Mucosa of gallbladder (tissue), 1 donor: ENCODE measurements around the gene LGR5. TPM values are rescaled to one million over a fixed set of nuclear protein-coding genes. Genes with fewer than 3 reads are reported as not detected.
"Not testable (repeated sequence)": the region's sequence is repeated elsewhere in the genome, so short reads cannot be mapped to it uniquely, and the experiment has no call there.

Experiments
- DNase-seq: peaks from one replicate; pipeline ENCODE4 v3.0.0-alpha.2; 2020; ENCODE audit warnings: low spot score
- total RNA-seq: library from RNA; stranded (reverse); gene quantifications from one replicate; pipeline ENCODE4 v1.2.1, GENCODE V29; 2021
- donor health status: DM: no; HTN: no; CAD: no.

Gene LGR5
- total RNA-seq, 1 donor from 2014 or later: not detected

DNA sequence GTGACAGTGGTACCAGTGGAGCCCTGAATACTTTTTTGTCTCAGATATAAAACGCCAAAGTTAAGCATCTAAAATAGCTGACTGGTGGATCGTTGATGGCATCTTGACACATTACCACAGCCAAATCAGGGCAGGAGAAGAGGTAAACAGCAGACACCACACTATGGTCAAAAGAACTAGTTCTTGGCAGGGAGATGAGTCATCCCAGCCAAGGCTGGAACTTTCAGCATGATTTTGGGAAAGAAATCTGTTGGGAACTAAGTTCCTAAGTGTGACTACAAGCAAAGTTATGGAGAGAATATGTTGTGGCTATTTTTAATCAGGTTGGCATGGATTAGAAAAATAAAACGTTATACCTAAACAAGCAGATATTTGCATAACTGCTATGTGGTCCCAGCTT is 36.9 kb downstream of the LGR5 start:
- DNase-seq: no peak

DNA sequence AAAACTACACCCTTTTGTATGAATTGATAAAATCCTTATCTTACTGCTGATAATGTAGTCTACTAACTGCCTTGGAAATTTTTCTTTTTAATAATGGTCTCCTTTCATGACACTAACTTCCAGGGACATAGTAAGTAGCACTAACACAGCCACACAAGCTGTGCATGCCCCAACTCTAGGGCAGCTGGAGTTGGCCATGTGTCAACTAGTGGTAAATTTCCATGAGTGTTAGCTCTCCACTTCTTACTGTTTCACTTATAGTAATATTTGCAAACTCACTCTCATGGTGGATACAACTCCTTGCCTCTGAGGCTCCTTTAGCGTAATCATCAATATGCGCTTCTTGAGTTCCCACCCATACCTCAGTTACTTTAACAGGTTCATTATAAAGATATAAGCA is 38.0 kb downstream of the LGR5 start:
- no peak for DNase-seq

DNA sequence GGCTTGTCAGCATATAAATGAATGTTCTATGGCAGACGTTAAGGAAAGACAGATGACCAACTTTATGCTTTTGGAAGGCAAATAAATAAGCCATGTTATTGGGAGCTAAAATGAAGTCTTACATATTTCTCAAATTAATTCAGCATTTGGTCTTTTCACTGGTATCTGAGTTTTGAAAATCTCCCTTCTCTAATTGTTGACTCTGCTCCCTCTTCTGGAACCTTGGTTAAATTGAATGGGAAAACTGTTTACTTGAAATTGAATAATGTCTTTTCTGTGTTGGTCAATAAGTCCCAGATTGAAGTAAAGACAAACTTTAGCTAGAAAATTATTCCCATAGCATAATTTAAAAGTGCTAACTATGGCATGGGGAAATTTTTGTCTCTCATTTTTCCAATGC is 38.7 kb downstream of the LGR5 start:
- no peak for DNase-seq

DNA sequence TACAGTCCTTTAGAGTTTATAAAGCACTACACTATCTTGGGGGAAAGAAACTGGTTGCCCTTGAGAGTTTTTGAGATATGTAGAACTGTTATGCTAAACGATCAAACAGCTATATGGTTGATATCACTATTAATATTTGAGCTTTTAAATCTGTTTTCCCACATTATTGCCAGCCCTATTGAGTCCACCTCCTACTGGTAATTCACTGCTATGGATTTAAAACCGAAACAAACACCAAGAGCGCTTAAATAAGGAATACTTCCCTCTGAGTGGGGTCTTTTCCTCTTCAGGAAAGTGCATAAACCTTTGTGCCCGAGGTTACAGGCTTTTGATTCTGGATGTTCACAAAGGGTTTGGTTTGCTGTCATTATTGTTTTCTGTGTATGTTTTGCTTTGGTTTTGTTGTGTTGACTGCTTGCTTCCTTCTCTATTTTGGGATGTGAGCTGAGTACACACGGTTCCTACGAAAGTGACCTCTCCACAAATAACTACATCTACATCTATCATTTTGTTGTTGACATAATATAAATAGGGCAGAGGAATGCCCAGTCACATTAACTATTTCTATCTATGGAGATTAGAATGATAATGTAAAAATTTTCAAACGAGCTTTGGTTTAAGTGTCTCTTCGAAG is 44.8 kb downstream of the LGR5 start:
- DNase-seq: no peak

DNA sequence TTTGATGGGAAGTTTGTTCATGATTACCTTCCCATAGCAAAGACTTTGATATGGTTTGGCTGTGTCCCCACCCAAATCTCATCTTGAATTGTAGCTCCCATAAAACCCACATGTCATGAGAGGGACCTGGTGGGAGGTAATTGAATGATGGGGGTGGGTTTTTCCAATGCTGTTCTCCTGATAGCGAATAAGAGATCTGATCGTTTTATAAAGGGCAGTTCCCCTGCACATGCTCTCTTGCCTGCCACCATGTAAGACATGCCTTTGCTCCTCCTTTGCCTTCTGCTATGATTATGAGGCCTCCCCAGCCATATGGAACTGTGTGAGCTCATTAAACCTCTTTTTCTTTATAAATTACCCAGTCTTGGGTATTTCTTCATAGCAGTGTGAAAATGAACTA is 51.2 kb downstream of the LGR5 start:
- DNase-seq: not testable (repeated sequence)

DNA sequence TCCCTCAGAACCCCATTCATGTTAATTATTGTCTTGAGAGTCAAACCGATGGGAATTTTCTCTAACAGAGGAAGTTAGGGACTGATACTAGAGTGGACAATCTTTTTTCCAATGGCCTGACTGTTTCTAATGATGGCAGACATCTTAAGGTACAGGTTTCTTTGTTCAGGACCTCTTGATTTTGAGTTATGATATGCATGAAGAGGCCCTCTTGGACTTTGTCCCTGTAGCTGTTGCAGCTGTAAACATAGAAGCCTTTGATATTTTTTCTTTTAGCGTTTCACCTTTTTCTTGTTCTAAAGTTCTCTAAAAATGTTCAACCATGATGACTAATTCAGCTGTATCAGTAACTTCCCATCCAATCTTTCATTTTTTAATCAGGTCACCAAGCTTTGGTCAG is 53.0 kb downstream of the LGR5 start:
- no peak for DNase-seq

DNA sequence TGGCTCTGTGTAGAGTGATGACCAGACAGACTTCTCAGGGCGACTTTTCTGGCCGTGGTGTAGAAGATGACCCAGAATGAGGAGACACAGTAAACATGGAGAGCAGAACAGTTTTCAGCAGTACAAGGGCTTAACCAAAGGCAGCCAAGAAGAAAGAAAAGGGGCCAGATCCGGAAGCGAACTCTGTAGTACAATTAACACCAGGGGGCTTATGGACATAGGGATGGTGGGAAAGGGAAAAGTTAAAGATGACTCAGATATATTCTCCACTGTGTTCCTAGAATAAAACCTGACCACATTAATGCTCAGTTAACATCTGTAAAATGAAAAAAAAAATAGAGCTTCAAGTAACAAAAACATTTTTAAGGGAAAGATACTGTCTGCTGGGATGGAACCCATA is 60.2 kb downstream of the LGR5 start:
- DNase-seq: no peak

DNA sequence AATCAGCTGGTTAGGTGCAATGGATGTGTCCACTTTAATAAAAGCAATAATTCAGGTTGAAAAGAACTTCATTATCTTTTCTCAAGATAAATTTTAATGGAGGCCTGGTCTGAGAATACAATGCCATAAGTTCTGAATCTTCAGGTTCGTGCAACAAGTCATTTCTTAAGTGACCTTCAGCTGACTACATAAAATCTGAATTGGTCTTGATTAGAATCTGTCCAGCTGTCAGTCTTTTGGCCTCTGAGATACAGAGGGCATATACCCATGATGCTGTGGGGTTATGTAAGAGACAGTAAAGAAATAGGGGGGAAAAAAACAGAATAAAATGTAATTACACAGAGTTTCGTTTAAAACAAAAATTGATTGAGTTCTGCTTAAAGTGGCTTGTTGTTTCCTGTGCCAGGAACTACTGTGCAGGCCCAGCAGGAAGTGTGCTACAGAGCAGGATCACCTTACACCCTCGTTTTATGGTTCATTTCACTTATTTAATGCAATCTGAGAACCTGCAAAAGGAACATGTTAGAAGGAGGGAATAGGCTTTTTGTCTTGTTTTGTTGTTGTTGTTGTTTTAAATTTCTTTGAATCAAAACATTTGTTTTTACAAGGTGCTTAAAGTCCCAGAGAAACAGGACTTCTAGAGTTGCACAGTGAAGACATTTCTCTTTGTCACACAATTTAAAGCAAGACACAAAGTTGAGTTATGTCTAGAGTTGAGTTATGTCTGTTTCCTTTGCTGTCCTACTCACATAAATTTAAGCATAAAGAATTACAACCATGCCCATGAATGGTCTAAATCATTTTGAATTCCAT is 64.2 kb downstream of the LGR5 start:
- no peak for DNase-seq

DNA sequence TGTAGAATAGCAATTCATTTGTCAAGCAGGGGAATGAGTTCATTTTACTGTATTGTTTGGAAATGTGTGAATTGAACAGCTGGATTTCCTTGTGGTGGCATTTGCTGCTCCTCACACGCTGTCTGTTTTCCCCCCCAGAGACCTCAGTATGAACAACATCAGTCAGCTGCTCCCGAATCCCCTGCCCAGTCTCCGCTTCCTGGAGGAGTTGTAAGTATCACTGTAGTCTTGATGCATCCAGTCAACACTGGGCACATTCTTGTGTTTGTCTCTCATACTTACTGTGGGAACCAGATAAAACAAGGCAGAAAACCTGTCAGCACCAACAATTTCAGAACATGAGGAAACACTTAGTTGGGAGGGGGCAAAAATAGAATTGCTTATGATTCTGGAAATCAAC is 64.9 kb downstream of the LGR5 start:
- DNase-seq: no peak

DNA sequence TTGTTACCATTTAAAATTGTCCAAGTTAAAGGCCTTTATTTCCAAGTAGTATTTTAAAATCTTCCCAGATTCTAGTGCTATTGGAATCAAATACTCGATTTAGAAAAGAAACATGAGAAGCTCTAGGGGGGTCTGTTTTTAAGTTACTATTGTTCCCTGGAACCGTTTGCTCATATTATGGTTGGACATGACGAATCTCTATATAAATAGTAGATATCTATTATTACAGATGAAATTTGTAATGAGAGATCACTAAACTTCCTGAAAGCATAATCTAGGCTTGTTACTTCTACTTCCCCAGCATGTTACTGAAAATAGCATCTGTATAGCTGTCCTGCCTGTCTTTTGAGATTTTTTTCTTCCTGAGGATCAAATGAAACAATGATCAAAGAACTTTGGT is 70.1 kb downstream of the LGR5 start:
- no peak for DNase-seq

DNA sequence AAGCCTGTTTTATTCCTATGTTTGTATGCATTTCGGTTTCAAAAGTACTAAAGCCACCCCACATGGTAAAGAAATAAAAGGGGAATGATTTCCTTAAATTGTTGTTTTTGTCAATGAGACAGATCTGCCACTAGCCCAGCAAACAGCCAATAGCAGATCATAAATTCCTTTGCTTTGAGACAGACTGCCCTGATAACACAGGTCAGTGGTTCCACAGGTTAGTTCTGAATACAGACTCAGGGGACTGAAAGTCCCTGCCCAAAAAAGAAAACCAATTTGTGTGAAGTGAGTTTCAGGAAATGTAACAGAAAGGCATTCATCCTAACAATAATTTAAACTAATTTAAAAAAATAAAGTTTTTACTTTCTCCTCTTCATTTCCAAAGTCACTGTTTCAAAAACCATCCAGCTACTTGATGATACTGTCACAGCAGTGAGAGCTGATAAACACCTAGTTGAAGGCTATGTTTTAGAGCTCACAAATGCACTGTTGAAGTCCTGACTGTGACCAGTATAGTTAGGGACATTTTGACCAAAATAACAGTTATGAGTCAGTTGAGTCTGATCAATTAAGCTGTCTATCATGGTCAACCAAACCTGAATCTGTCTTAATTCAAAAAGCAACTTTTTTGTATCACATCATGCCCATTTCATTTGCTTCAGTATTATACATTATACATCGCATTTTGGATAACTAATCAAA is 77.7 kb downstream of the LGR5 start:
- DNase-seq: no peak

DNA sequence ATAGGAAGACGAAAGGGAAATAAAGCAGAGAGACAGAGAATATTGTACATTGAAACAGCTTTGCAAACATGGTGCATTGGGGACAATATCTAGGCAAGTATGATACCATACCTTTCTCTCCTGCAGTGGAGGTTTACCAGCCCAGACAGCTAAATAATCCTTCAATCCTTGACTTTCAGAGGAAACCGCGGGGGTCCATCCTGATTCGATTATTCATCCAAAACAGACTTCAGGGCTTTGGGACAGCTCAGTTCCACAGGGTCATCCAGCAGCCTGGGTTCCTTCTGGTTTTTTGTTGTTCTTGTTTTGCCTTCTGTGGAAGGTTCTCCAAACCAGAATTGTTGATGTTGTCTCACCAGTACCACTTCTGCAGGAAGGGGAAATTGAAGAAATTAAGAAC is 81.5 kb downstream of the LGR5 start:
- no peak for DNase-seq

DNA sequence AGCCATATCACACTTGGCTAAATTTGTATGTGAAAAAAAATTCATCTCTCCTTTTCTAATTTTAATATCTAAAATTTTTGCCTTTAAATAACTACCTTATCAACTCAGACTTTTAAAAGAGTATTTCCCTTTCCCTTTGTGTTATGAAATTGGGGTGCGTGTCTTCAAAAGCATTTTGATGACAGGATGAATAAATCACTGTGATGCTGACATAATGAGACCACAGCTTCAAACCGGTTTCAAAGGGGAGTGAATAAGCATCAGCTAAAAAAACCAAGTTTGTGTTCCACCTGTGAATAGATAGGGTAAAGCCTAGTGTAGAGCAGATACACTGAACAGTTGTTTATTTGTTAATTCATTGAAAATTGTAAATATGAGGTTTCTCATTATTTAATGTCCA is 85.0 kb downstream of the LGR5 start:
- DNase-seq: no peak

DNA sequence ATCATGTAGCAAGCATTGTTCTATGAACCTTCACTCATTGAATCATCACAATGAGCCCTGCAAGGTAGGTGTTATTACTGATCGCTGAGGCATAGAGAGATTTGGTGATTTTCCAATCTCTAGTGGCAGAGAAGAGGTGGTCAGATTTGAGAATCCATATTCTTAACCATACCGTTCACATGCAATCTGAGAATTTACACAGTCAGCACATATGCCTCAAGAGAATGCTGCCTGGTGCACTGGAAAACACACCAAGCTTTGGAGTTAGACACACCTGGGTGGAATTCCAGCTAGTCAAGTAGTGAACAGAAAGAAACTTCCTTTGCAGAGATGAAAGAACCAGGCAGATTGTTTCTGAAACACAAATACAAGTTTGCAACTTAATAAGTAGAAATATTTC is 94.1 kb downstream of the LGR5 start:
- no peak for DNase-seq

DNA sequence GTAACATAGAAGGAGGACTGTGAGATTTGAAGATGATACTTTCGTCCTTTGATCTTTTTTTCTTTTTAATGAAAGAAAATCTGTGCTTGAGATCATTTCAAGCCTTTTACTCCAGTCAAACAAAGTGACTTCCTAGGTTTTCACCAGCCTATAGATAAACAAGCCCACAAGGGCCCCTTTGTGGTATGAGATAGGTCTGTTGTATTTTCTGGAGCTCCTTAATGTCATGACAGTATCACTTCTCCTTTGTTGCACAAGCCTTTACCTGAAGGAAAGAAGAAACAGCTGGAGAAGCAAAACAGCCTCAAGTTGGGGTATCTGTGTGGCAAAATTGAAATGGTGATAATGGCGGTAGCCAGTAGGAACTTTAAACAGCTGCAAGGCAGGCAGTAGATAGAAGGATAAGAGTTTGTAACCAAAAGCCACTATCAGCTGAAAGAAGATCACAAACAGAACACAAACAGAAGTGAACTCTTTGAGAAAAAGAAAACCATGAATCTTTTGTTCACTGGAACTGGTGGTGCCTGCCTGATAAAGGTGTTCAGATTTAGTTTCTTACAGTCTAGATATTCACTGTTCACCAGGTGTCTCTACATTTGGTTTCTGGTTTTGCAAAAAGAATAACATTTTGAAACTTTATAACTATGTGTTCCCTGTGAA is 96.8 kb downstream of the LGR5 start:
- DNase-seq: no peak

DNA sequence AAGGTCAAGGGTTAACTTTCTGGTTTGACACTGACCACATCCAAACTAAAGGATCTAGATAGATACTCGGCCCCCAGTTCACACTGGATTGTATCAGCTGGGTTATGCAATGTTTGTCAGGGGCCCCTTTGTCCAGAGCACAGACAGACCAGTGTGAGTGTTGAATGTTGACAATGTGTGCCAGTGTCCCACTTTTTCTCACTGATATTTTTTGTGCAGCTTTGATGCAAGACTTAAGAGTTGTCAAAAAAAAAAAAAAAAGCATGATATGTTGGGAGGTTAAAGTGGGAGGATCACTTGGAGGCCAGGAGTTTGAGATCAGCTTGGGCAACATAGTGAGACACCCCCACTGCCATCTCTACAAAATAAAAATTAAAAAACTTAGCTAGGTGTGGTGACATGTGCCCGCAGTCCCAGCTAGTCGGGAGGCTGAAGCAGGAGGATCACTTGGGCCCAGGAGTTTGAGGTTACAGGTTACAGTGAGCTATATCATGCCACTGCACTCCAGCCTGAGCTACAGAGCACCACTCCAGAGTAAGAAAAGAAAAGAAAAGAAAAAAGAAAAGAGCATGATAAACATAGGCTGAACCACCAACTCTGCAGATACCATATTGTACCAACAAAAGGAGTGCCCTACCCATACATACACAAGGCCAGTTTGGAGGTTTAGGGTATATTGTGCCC is 97.5 kb downstream of the LGR5 start:
- DNase-seq: no peak

DNA sequence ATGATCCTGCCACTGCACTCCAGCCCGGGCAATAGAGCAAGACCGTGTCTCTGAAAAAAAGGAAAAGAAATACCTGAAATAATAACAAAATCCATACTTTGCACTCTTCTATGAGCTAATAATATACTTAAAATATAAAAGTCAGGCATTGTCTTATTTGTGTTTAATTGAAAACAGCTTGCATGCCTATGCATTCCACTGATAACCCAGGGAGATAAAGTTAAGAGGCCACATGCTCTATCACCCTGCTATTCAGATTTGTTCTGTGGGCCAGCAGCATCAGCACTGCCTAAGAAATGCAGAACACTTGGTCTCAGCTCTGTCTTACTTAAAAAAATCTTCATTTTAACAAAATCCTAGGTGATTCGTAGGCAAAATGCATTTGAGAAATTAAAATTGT is 99.2 kb downstream of the LGR5 start:
- DNase-seq: no peak

DNA sequence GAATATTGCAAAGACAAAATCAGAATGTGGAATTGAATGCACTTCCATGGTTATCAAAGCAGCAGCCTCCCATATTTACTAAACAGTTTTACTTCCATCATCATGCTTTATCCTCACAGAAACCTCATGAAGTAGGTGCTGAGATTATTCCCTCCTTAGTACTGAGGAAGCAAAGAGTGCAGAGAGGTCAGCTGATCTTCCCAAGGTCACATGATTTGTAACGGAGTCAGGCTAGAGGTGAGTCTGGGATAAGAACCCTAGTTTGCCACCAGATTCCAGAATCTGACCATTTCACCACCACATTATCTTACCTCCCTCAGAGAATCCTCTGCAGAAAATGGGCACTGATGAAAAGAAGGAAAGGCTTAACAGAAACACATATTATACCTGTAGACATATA is 102.0 kb downstream of the LGR5 start:
- no peak for DNase-seq

DNA sequence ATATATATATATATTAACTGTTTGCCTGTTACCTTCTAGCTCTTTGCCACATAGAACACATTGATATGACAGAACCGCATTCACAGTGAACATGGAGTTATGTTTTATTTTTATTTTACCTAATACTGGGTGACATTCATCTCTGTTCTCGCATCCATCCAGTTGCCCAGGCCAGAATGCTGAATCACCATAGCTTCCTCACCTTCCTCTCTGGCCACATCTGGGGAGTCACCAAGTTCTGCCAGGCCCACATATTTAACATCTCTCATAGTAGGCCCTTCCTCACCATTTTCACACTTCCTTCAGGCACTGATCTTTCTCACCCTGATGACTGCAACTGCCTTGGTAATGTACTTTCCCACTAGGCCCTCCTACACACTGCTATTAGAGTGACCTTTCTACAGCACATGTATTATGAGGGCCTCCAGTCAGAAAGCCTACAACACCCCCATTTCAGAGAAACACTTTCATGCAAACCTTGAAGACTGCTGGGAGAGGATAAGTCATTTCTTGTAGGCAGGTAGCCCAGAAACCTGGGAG is 106.8 kb downstream of the LGR5 start:
- no peak for DNase-seq

DNA sequence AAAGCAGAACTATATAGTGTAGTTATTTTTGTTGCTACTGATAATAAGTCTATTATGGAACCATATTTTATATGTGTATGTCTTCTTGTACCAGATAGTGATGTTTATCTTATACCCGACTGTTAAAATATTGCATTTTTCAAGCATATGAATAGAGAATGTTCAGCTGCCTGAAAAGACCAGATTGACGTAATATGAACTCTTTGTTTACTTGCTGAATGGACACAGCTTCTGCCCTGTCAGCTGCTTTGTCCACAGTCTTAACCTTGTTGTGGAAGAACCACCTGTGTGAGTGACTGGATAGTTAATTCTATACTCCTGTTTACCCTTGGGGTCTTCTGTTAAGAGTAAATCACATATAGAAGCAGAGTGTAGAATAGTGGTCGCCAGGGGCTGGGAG is 109.3 kb downstream of the LGR5 start:
- DNase-seq: no peak

DNA sequence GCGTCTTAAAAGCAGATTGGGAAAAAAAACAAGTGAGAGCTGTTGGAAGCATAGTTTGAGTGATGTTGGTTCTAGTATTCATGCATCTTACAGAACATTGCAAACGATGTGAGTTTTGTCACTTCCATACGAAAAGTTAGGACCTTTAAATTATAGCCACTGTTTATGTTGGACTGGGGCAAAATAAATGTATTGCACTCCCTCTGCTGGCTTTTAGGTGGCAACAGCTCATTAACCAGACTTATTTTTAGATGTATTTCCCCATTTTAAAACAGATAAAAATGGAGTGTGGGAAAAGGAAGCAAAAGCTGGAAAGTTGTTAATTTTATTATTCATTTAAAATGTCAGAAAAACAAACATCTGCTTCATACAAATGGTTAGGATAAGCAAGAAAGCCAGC is 111.9 kb downstream of the LGR5 start:
- DNase-seq: no peak
